Lower lobe of right lung (tissue), 2 donors: ENCODE data around the gene ACTN1. TPM values are rescaled to one million over a fixed set of nuclear protein-coding genes. Genes with fewer than 3 reads are reported as not detected.

Source experiments
- ATAC-seq, 2 donors: fragments of 200-7000 bp; cut with Tn5 transposase; one replicate each; pipeline ENCODE4 v1.9.1; 2020 to 2022; ENCODE audit warnings: mild to moderate bottlenecking in 2 of 2, moderate library complexity in 2 of 2
- DNase-seq: peaks from one replicate; pipeline ENCODE4 v3.0.0-alpha.2; 2020
- H3K27ac ChIP-seq: fragments of 200-600 bp; one replicate; pipeline ENCODE4 v1.8.0; 2022
- H3K27me3 ChIP-seq: fragments of 200-600 bp; one replicate; pipeline ENCODE4 v1.8.0; 2022; ENCODE audit warnings: low read depth
- H3K36me3 ChIP-seq: fragments of 200-600 bp; one replicate; pipeline ENCODE4 v1.8.0; 2022; ENCODE audit warnings: mild to moderate bottlenecking
- H3K4me1 ChIP-seq: fragments of 200-600 bp; one replicate; pipeline ENCODE4 v1.8.0; 2022
- H3K4me3 ChIP-seq: fragments of 200-600 bp; one replicate; pipeline ENCODE4 v1.8.0; 2022; ENCODE audit warnings: mild to moderate bottlenecking
- H3K9me3 ChIP-seq: fragments of 200-600 bp; one replicate; pipeline ENCODE4 v1.8.0; 2022
- intact Hi-C: fragments of 100-400 bp; cut with DNase I; formaldehyde crosslinking; loops from one replicate; pipeline ENCODE4 v1.11.0; 2022
- total RNA-seq: library from RNA; stranded (reverse); fragmentation: NEBNext Ultra II Directional; extraction: Animal tissue kit (Norgen Biotek cat#: 25700); gene quantifications from one replicate; pipeline ENCODE4 v1.2.1, GENCODE V29; 2021
- TF ChIP-seq, protein P1 (sequence below): fragments of 200-600 bp; IDR thresholded peaks from one replicate; pipeline ENCODE4 v1.8.0; 2022; ENCODE audit warnings: antibody characterized with exemption, mild to moderate bottlenecking
- donor health status: DM: no; HTN: yes; CAD: no; lungs with severe emphysema.

ACTN1 gene
- total RNA-seq, 1 donor from 2014 or later, result 124 TPM

DNA sequence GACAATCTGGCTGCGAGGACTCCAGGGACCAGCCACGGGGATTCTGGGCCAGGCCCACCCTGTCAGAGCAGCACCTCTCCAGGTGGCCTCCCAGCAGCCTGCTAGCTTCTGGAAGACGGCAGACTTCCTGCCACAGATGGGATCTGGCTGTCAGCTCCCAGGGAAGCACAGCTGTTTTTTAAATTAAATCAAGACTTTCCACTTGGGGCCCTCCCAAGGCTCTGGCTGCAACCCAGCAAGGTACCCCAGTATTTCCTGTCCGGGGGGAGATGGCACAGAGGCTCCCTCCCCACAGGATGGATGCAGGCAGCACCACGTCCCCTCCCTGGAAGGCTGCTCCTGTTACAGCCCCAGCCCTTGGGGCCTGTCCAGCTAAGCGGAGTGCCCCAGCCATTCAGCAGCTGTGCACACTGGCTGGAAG, 56.9 kb downstream of the ACTN1 start:
- Histone ChIP-seq H3K4me1 (peaks cover 12% of the 10 kb centered on the region), H3K36me3 (peaks cover 44% of the 10 kb centered on the region), H3K27me3 (no peaks in the 10 kb centered on the region), H3K4me3 (no peak overlapping the region), H3K9me3 (no peaks in the 10 kb centered on the region), H3K27ac (no peak overlapping the region)
- intact Hi-C loops, result no loop called here
- ATAC-seq, result no peak
- DNase-seq, result no peak
- TF ChIP-seq, protein P1, sequence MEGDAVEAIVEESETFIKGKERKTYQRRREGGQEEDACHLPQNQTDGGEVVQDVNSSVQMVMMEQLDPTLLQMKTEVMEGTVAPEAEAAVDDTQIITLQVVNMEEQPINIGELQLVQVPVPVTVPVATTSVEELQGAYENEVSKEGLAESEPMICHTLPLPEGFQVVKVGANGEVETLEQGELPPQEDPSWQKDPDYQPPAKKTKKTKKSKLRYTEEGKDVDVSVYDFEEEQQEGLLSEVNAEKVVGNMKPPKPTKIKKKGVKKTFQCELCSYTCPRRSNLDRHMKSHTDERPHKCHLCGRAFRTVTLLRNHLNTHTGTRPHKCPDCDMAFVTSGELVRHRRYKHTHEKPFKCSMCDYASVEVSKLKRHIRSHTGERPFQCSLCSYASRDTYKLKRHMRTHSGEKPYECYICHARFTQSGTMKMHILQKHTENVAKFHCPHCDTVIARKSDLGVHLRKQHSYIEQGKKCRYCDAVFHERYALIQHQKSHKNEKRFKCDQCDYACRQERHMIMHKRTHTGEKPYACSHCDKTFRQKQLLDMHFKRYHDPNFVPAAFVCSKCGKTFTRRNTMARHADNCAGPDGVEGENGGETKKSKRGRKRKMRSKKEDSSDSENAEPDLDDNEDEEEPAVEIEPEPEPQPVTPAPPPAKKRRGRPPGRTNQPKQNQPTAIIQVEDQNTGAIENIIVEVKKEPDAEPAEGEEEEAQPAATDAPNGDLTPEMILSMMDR, result no peak

DNA sequence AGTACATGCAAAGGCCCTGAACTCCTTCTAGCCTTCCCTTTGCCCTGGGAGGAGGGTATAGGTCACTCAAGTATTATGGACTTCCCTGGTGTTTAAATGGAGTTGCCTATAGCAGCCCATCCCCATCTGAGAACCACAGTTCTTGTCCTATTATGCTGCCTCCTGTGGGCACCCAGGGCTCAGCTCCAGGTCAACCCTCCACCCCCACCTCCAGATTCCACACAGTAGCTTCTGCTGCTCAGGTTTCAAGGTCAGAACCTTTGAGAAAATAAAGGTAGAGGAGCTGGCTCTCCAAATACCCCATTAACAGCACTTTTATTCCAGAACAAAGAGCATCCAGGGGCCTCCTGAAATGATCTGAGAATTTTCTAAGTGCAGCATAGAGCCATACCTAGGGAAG, 57.4 kb downstream of the ACTN1 start:
- Histone ChIP-seq H3K27ac (no peak overlapping the region), H3K27me3 (no peaks in the 10 kb centered on the region), H3K4me3 (no peak overlapping the region), H3K9me3 (no peaks in the 10 kb centered on the region), H3K36me3 (peaks cover 50% of the 10 kb centered on the region), H3K4me1 (peaks cover 12% of the 10 kb centered on the region)
- TF ChIP-seq, protein P1, result no peak
- DNase-seq (no peak), ATAC-seq (no peak)
- intact Hi-C loops, result no loop called here

DNA sequence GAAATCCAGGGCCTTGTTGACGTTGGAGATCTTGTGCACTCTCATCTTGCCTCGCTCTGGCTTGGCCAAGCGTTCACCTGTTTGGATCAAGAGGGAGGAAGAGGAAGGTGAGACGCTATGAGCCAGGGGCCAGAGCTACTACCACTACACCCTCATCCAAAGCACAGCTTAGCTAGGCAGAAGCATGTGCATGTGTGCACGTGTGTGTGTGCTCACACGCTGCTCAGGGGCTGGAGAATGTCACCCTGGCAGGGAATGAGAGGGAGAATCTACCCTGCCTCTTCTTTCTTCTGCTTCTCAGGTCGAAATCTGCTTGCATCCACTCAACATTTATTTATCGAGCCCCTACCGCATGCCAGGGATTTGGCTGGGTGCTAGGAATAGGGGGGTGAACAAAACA, 58.1 kb downstream of the ACTN1 start:
- Histone ChIP-seq H3K27me3 (no peaks in the 10 kb centered on the region), H3K4me3 (no peak overlapping the region), H3K4me1 (peaks cover 12% of the 10 kb centered on the region), H3K9me3 (no peaks in the 10 kb centered on the region), H3K27ac (no peak overlapping the region), H3K36me3 (peaks cover 51% of the 10 kb centered on the region)
- no peak for ATAC-seq
- TF ChIP-seq, protein P1, result no peak
- intact Hi-C loops, result no loop called here
- no peak for DNase-seq

DNA sequence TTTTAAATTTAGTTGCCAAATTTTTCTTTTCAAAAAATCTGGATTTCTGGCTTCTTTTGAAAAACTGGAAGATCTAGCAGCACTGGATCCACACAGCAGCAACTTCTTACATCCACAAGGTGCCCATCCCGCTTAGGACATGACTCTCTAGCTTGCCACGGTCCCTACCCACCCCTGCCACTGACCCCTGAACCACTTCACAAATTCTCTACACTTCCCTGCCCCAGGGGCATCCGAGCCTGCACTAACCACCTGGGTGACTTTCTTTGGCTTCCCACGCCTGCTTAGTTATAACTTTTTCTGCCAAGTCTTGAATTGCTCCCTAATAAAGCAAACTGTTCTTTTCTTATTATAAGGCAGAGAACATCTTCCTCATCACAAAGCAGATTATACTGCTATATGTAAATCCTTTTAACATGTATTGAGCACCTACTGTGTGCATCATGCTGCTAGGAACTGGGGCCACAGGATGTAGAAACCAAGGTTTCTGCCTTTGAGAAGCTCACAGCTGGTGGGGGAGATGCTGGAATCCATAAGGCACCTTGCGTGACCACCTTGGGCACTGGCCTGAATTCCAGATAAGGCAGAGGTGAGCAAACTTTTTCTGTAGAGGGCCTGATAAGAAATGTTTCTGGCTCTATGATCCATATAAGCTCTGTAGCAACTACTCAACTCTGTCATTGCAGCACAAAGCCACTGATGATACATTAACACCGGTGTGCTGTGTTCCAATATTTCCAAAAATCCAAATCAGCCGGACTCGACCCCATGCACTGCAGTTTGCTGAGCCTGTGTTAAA, 59.8 kb downstream of the ACTN1 start:
- intact Hi-C loops, result no loop called here
- Histone ChIP-seq H3K27ac (no peak overlapping the region), H3K4me1 (peaks cover 12% of the 10 kb centered on the region), H3K4me3 (no peak overlapping the region), H3K9me3 (no peaks in the 10 kb centered on the region), H3K36me3 (peaks cover 48% of the 10 kb centered on the region), H3K27me3 (no peaks in the 10 kb centered on the region)
- DNase-seq (no peak), ATAC-seq (no peak)
- TF ChIP-seq, protein P1, result no peak

DNA sequence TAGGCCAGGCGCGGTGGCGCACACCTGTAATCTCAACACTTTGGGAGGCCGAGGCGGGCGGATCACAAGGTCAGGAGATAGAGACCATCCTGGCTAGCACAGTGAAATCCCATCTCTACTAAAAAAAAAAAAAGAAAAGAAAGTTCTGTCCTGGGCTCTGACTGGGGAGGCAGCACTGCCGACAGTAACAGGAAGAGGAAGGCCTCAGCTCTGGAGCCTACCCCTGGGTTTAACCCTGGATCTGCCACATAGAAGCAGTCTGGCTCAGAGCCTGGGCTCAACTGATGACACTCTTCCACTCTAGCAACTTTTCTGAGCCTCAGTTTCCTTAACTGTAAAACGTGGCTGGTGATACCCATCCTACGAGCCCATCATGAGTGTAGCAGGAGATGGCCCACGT, 60.5 kb downstream of the ACTN1 start:
- H3K27ac ChIP-seq, result no peak overlapping the region
- TF ChIP-seq, protein P1, result no peak
- H3K9me3 ChIP-seq, result no peaks in the 10 kb centered on the region
- DNase-seq (no peak), ATAC-seq (no peak)
- H3K36me3 ChIP-seq, result peaks cover 44% of the 10 kb centered on the region
- intact Hi-C loops, result no loop called here
- no peak overlapping the region for H3K4me3 ChIP-seq
- no peaks in the 10 kb centered on the region for H3K27me3 ChIP-seq
- peaks cover 16% of the 10 kb centered on the region for H3K4me1 ChIP-seq
